Measurements from ENCODE around the gene FYN.

FYN gene

DNA sequence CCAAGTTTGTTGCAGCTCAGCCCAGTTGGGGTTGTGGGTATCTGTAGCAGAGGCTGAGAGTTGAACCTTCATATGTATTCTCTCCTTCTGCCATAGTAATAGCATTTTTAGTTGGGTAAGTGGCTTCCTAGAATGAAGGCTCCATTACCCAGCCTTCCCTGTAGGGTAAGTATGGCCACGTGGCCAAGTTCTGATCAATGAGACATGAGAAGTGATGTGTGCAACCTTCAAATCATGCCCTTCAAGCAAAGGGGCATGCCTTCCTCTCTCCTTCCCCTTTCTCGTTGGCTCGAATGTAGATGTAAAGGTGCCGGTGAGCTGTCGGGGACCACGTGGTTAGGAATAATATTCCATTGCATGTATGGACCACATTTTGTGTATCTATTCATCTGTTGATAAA lies 254.8 kb downstream of the FYN start:
- no peak for DNase-seq

DNA sequence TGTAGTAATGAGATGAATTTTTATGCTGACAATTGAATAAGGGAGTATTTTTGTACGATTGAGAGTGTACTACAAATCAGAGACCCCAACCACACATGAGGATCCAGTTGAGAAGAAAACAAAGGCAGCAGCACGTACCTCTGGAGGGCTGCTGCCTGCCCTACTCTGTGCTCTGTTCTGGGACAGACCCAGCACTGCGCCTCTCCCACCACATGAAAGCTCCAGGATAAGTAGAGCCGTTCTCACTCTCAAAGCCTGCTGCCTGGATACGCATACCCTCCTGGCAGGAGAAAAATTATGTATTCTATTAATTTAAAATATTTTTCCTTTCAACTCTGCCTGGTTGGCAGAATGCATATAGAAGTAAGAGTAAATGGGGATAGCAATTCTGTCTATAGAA lies 256.1 kb downstream of the FYN start:
- DNase-seq = no peak

DNA sequence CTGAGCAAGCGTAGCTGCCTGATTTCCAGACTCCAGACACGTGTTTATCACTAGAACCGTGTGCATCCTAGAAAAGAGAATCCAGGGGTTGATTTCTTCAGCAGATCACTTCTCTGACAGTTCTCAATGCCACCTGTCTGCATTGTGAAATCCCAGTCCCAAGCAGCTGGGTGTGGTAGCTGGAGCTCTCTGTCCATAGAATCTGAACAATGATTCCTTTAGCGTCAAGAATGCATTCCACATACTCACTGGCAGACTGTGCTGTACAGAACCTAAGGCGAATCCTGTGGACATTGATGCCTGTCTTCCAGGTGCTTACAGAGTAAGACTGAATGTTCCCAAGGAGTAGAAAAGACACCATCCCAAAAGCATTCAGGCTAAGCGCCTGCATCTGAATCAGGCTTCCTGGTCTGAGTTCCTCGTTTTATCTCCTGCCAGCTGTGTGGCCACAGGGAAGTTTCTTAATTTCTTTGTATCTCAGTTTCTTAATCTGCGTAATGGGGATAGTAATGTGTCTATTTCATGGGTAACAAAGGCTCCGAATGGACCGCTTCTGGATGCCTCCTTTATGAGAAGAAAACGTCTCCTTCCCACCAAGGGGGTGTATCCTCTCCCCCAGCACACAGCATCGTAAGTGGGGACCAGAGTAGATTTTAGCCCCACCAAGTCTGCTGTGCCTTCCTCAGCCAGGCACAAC lies 257.2 kb downstream of the FYN start:
- DNase-seq = no peak

DNA sequence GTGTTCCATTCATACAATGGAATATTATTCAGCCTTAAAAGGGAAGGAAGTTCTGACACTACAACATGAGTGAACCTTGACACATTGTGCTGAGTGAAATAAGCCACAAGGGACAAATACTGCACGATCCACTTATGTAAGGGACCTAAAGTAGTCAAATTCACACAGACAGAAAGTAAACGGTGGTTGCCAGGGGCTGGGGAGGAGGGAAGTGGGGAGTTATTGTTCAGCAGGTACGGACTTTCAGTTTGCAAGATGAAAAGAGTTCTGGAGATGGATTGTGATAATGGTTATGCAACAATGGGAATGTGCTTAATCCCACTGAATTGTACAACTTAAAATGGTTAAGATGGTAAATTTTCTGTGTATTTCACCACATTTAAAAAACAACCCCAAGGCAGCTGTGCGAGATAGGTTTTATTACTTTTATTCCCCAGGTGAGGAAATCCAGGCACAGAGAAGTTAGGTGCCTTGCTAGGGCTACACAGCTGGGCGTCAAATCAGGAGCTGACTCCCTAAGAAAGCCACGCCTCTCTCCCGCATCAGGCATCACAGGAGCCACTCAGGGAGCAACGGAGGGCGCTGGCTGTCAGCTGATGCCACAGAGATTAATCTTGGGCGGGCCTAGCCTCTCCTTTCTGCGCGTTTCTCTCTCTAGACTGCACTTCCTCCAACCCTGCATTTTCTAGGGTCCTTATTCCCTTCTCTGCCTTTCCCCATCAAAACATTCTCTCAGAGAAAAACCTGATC lies 258.2 kb downstream of the FYN start:
- no peak for DNase-seq

DNA sequence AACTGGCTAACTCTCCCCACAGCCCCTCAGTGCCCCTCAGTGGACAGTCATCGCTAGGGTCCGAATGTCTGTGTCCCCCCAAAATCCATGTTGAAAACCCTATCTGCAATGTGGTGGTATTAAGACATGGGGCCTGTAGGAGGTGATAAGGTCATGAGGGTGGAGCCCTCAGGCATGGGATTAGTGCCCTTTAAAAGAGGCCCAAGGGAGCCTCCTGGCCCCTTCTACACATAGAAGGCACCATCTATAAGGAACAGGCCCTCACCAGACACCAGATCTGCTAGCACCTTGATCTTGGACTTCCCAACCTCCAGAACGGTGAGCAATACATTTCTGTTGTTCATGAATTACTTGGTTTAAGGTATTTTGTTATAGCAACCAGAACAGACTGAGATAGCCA lies 260.9 kb downstream of the FYN start:
- no peak for DNase-seq

DNA sequence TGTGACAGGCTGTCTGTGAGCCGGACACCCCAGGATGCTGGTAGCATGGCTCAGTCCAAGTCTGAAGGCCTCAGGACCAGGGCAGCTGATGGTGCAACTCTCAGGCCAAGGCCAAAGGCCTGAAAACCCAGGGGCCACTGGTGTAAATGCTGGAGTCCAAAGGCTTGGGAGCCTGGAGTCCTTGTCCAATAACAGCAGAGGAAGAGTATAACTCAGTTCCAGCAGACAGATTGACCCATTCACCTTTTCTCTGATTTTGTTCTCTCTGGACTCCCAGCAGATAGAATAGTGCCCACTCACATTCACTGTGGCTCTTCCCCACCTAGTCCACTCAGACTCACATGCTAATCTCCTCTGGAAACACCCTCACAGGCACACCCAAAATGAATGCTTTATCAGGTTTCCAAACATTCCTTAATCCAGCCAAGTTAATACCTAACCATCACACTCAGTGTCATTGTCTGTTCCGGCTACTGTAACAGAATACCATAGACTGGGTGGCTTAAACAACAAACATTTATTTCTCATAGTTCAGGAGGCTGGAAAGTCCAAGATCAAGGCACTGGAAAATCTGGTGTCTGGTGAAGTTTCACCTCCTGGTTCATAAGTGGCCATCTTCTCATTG lies 262.6 kb downstream of the FYN start:
- no peak for DNase-seq

All from stimulated activated naive CD4-positive, alpha-beta T cell (primary cell).